GM21381 (cell line): Measurements from ENCODE around the gene GRIN3B.

Experiments used
- ATAC-seq: cut with Tn5 transposase; IDR thresholded peaks from one replicate; pipeline ENCODE4 v1.9.1; 2021; ENCODE audit warnings: mild to moderate bottlenecking, moderate library complexity; ENCODE audit not compliant: unreplicated experiment

Gene GRIN3B

DNA sequence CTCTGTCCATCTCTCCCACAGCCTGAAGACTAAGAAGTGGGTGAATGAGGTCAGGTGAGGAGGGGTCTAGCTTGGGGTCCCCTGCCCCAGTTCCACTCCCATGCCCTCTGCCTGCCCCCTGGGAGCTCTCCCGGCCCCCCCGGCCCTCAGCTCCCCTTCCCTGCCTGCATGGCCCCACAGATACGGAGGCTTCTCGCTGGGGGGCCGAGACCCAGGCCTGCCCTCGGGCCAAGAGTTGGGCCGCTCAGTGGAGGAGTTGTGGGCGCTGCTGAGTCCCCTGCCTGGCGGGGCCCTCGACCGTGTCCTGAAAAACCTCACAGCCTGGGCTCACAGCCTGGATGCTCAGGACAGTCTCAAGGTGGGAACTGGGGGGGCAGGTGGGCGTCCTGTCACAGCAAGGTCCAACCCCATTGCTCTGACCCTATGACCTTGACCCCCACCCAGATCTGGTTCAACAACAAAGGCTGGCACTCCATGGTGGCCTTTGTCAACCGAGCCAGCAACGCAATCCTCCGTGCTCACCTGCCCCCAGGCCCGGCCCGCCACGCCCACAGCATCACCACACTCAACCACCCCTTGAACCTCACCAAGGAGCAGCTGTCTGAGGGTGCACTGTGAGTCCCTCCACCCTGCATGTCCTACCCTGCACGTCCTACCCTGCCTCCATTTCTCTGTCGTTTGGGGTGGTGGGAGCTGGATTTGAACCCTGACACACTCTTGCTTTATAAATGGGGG is 55.8 kb downstream of the GRIN3B start:
- no peak for ATAC-seq

DNA sequence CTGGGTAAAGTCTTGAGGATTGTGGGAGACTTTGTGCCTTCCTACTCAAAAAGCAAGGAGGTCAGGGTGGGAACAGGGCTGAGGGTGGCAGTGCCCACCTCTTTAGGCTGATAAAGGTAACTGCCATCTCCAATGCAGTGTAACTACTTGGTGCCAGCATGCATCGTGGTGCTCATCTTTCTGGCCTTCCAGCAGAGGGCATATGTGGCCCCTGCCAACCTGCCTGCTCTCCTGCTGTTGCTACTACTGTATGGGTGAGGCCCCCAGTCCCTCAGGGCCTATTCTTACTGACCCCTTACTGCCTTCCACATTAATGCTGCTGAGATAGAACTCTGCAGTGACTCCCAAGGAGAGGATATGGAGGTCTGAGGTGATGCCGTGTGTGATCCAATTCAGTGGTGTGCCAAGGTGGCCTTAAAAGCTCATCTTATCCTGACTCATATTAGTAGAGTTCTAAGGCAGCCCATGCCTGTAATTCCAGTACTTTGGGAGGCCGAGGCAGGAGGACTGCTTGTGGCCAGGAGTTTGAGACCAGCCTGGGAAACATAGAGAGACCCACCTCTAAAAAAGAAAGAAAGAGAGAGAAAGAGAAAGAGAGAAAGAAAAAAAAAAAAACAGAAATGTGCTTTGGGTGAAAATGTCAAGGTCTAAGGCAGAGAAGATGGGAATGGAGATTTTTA is 57.1 kb downstream of the GRIN3B start:
- no peak for ATAC-seq

- no peak for ATAC-seq
Measured at GRCh38 chr19:1058112-1058511, 57.9 kb downstream of the GRIN3B start.
